ENCODE measurements around the gene LDLRAD4. TPM values are rescaled to one million over a fixed set of nuclear protein-coding genes. Genes with fewer than 3 reads are reported as not detected.

Gene LDLRAD4
- total and polyA plus RNA-seq, 9 of the 15 experiments (the other 6 are each of a cell fraction or from before 2014, with no cell fraction given) = 0.01 TPM; not detected in 8

- no peak for TF ChIP-seq ZBTB49 (CRISPR knock-in tag; IDR thresholded peaks at IDR 0.05; ENCODE audit: borderline replicate concordance)
- no peak for TF ChIP-seq MXD1 (CRISPR knock-in tag; IDR thresholded peaks at IDR 0.05; ENCODE audit: borderline replicate concordance, poor library complexity, severe bottlenecking)
- TF ChIP-seq MLLT1 (IDR thresholded peaks at IDR 0.05) = no peak
- TF ChIP-seq FUS (optimal IDR thresholded peaks at IDR 0.05; ENCODE audit: low read depth, low read length) = no peak
- no peak for TF ChIP-seq PPARD (CRISPR knock-in tag; IDR thresholded peaks at IDR 0.05)
- no peak for TF ChIP-seq ZNF212 (CRISPR knock-in tag; IDR thresholded peaks at IDR 0.05)
- no peak for TF ChIP-seq TCF7L2 (IDR thresholded peaks at IDR 0.05; ENCODE audit: low read depth, low read length)
- TF ChIP-seq SFPQ (IDR thresholded peaks at IDR 0.05; ENCODE audit: low read depth, low read length) = no peak
Measured at GRCh38 chr18:13198701-13199100, 19.9 kb upstream of the LDLRAD4 start (continued).

Data from K562 (cell line).